ENCODE results near the gene ADD2.

The ADD2 gene

DNA sequence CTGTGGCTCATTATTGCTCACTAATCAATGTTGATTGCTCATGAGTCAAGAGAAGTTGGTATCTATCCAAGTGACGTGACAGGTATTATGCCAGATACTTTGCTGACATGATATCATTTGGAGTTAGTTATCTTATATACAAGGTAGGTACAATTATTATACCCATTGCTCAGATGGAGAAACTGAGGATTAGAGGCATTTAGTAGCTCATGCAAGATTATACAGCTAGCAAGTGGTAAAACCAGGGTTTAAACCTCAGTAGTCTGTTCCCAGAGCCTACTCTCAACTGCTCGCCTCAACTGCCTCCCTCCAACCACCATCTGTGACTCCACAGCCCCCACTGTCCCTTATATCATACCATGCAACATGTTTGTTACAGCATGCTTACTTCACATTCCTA is 16.3 kb upstream of the ADD2 start:
- H4K91ac ChIP-seq (ENCODE audit: low read depth, low read length, poor library complexity): no peak overlapping the region
- no peak overlapping the region for H2BK15ac ChIP-seq (ENCODE audit: low read length)
- H3K4me2 ChIP-seq (ENCODE audit: insufficient read depth, low read length, poor library complexity, severe bottlenecking): no peak overlapping the region
- H3K18ac ChIP-seq (ENCODE audit: low read length): no peak overlapping the region
- no peak overlapping the region for H3K27ac ChIP-seq (replicated peaks; ENCODE audit: low read length)
- peaks cover 0 to 48% (median 11%) of the 10 kb centered on the region in 3 experiments for H3K27me3 ChIP-seq (ENCODE audit: control insufficient read depth in 3 of 3, insufficient read depth in 3 of 3, low read depth in 1 of 3, low read length in 3 of 3)
- no peak overlapping the region for H2BK120ac ChIP-seq (ENCODE audit: low read depth, low read length)
- H3K9ac ChIP-seq (ENCODE audit: low read depth, low read length, poor library complexity): no peak overlapping the region
- H3K4ac ChIP-seq (ENCODE audit: low read length): no peak overlapping the region
- peaks cover 0 to 2% of the 10 kb centered on the region in 2 donors for H3K4me1 ChIP-seq (ENCODE audit: control insufficient read depth in 2 of 2, insufficient read depth in 1 of 2, low read depth in 1 of 2, low read length in 2 of 2)
- no peaks in the 10 kb centered on the region for H3K9me3 ChIP-seq (replicated peaks in 1 of 2; ENCODE audit: control insufficient read depth in 2 of 2, insufficient read depth in 1 of 2, low read depth in 1 of 2, low read length in 2 of 2)
- H3K79me1 ChIP-seq (ENCODE audit: low read depth, low read length): no peaks in the 10 kb centered on the region
- no peak overlapping the region for H3K23ac ChIP-seq (ENCODE audit: low read depth, low read length, poor library complexity)
- no peaks in the 10 kb centered on the region for H3K36me3 ChIP-seq (replicated peaks in 1 of 2; ENCODE audit: control insufficient read depth in 2 of 2, insufficient read depth in 2 of 2, low read length in 2 of 2)
- H2BK5ac ChIP-seq (ENCODE audit: low read length): no peak overlapping the region
- no CpG with 5 or more reads among the region's 2 CpGs for WGBS, 2 donors (ENCODE audit: extremely low coverage in 2 of 2, insufficient read length in 2 of 2, insufficient replicate concordance in 1 of 2)
- no peak overlapping the region for H4K8ac ChIP-seq (ENCODE audit: low read depth, low read length)
- H3K4me3 ChIP-seq (ENCODE audit: low read length in 2 of 2): no peak overlapping the region
- H3K14ac ChIP-seq (ENCODE audit: low read length): no peak overlapping the region
- H2BK12ac ChIP-seq (ENCODE audit: low read length): no peak overlapping the region
- DNase-seq (ENCODE audit: low spot score): no peak
- H2AK5ac ChIP-seq (ENCODE audit: low read depth, low read length): no peak overlapping the region
- H2AFZ ChIP-seq (ENCODE audit: low read length): no peak overlapping the region

DNA sequence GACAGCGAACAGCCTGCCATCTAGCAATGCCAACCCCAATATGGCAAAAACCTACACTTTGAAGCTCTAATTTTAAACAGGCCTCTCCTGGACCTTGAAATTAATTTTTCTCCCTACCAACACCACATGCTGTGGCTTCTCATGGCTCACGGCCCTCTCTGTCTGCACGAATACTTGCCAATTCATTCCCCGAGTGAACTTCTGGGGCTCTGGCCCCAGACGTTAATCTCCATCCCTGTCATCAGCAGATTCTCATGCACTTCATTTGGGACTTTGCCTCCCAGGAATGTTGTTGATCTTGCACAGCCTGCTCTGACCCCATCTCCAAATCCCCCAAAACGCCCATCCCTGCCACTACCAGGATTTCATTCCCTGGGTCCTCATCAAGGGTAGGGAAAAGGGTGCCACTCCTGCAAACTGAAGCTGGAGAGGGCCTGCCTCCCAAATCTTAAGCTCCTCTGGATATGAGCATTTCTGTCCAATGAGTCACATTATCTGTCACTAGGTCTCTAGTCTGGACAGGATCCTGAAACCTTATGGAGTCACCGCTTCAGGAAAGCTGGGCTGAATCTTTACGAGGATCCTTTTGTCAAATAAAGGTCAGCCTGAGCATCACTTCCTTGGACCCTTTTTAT is 12.0 kb upstream of the ADD2 start:
- Histone ChIP-seq H3K9ac (ENCODE audit: low read depth, low read length, poor library complexity) (no peak overlapping the region), H3K36me3 (replicated peaks in 1 of 2; ENCODE audit: control insufficient read depth in 2 of 2, insufficient read depth in 2 of 2, low read length in 2 of 2) (no peaks in the 10 kb centered on the region), H3K14ac (ENCODE audit: low read length) (no peak overlapping the region), H2BK12ac (ENCODE audit: low read length) (no peak overlapping the region), H3K4me1 (ENCODE audit: control insufficient read depth in 2 of 2, insufficient read depth in 1 of 2, low read depth in 1 of 2, low read length in 2 of 2) (peaks cover 0 to 2% of the 10 kb centered on the region in 2 donors), H3K4ac (ENCODE audit: low read length) (no peak overlapping the region), H3K18ac (ENCODE audit: low read length) (no peak overlapping the region), H2AFZ (ENCODE audit: low read length) (no peak overlapping the region), H2BK5ac (ENCODE audit: low read length) (no peak overlapping the region), H2BK120ac (ENCODE audit: low read depth, low read length) (no peak overlapping the region), H3K9me3 (replicated peaks in 1 of 2; ENCODE audit: control insufficient read depth in 2 of 2, insufficient read depth in 1 of 2, low read depth in 1 of 2, low read length in 2 of 2) (no peaks in the 10 kb centered on the region), H3K23ac (ENCODE audit: low read depth, low read length, poor library complexity) (no peak overlapping the region), H2BK15ac (ENCODE audit: low read length) (no peak overlapping the region), H3K27ac (replicated peaks; ENCODE audit: low read length) (no peak overlapping the region), H4K8ac (ENCODE audit: low read depth, low read length) (no peak overlapping the region), H3K4me2 (ENCODE audit: insufficient read depth, low read length, poor library complexity, severe bottlenecking) (no peak overlapping the region), H3K79me1 (ENCODE audit: low read depth, low read length) (no peaks in the 10 kb centered on the region), H3K27me3 (ENCODE audit: control insufficient read depth in 3 of 3, insufficient read depth in 3 of 3, low read depth in 1 of 3, low read length in 3 of 3) (peaks cover 0 to 47% (median 0%) of the 10 kb centered on the region in 3 experiments), H2AK5ac (ENCODE audit: low read depth, low read length) (no peak overlapping the region), H3K4me3 (ENCODE audit: low read length in 2 of 2) (no peak overlapping the region), H4K91ac (ENCODE audit: low read depth, low read length, poor library complexity) (no peak overlapping the region)
- DNase-seq (ENCODE audit: low spot score): no peak
- WGBS, 2 donors (ENCODE audit: extremely low coverage in 2 of 2, insufficient read length in 2 of 2, insufficient replicate concordance in 1 of 2): no CpG with 5 or more reads among the region's 8 CpGs

DNA sequence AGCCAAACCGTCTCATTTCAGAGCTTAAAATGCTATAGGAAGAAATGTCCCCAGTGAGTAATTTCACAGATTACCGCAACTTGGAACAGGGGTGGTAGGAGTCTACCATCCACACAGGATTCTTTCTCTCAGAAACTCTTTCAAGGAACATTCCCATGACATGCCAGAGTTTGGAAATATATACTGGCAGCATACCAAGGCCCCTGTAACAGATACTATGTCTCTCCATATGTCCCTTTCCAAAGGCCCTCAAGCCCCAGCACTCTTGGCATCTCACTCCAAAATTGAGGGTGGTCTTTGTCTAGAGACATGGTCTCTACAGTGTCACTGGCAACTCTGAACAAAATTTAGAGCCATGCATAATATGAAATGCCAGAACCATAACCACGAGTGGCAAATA is 11.5 kb upstream of the ADD2 start:
- DNase-seq (ENCODE audit: low spot score): no peak
- Histone ChIP-seq H2BK120ac (ENCODE audit: low read depth, low read length) (no peak overlapping the region), H4K8ac (ENCODE audit: low read depth, low read length) (no peak overlapping the region), H4K91ac (ENCODE audit: low read depth, low read length, poor library complexity) (no peak overlapping the region), H3K9me3 (replicated peaks in 1 of 2; ENCODE audit: control insufficient read depth in 2 of 2, insufficient read depth in 1 of 2, low read depth in 1 of 2, low read length in 2 of 2) (no peaks in the 10 kb centered on the region), H3K4me2 (ENCODE audit: insufficient read depth, low read length, poor library complexity, severe bottlenecking) (no peak overlapping the region), H3K4me1 (ENCODE audit: control insufficient read depth in 2 of 2, insufficient read depth in 1 of 2, low read depth in 1 of 2, low read length in 2 of 2) (peaks cover 0 to 2% of the 10 kb centered on the region in 2 donors), H3K79me1 (ENCODE audit: low read depth, low read length) (no peaks in the 10 kb centered on the region), H2BK15ac (ENCODE audit: low read length) (no peak overlapping the region), H3K27ac (replicated peaks; ENCODE audit: low read length) (no peak overlapping the region), H2BK12ac (ENCODE audit: low read length) (no peak overlapping the region), H3K4me3 (ENCODE audit: low read length in 2 of 2) (no peak overlapping the region), H3K27me3 (ENCODE audit: control insufficient read depth in 3 of 3, insufficient read depth in 3 of 3, low read depth in 1 of 3, low read length in 3 of 3) (peaks cover 0 to 50% (median 0%) of the 10 kb centered on the region in 3 experiments), H3K4ac (ENCODE audit: low read length) (no peak overlapping the region), H2AK5ac (ENCODE audit: low read depth, low read length) (no peak overlapping the region), H3K18ac (ENCODE audit: low read length) (no peak overlapping the region), H3K14ac (ENCODE audit: low read length) (no peak overlapping the region), H2AFZ (ENCODE audit: low read length) (no peak overlapping the region), H3K36me3 (replicated peaks in 1 of 2; ENCODE audit: control insufficient read depth in 2 of 2, insufficient read depth in 2 of 2, low read length in 2 of 2) (no peaks in the 10 kb centered on the region), H3K9ac (ENCODE audit: low read depth, low read length, poor library complexity) (no peak overlapping the region), H3K23ac (ENCODE audit: low read depth, low read length, poor library complexity) (no peak overlapping the region), H2BK5ac (ENCODE audit: low read length) (no peak overlapping the region)
- no CpG with 5 or more reads among the region's 3 CpGs for WGBS, 2 donors (ENCODE audit: extremely low coverage in 2 of 2, insufficient read length in 2 of 2, insufficient replicate concordance in 1 of 2)

DNA sequence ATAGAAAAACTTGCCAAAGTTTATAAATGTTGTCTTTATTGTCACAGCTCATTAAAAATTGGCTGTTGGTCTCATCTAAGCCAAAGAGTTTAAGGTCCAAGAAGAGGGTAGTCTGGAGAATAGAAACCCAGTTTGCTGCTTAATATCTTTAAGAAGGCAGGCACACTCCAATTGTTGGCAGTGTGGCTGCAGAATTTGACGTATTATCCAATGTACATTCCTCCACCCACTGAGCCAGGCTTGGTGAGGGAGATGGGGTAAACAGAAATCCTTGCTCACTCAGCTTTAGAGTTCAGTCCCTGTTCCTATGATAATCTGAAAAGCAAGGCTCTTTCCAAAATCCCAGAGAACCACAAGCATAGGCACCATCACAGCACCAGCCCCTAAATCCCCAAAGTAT is 10.7 kb upstream of the ADD2 start:
- Histone ChIP-seq H3K27me3 (ENCODE audit: control insufficient read depth in 3 of 3, insufficient read depth in 3 of 3, low read depth in 1 of 3, low read length in 3 of 3) (peaks cover 0 to 57% (median 0%) of the 10 kb centered on the region in 3 experiments), H4K8ac (ENCODE audit: low read depth, low read length) (no peak overlapping the region), H3K4me2 (ENCODE audit: insufficient read depth, low read length, poor library complexity, severe bottlenecking) (no peak overlapping the region), H2BK15ac (ENCODE audit: low read length) (no peak overlapping the region), H2BK12ac (ENCODE audit: low read length) (no peak overlapping the region), H3K14ac (ENCODE audit: low read length) (no peak overlapping the region), H3K9ac (ENCODE audit: low read depth, low read length, poor library complexity) (no peak overlapping the region), H3K4me1 (ENCODE audit: control insufficient read depth in 2 of 2, insufficient read depth in 1 of 2, low read depth in 1 of 2, low read length in 2 of 2) (peaks cover 0 to 2% of the 10 kb centered on the region in 2 donors), H3K79me1 (ENCODE audit: low read depth, low read length) (no peaks in the 10 kb centered on the region), H4K91ac (ENCODE audit: low read depth, low read length, poor library complexity) (no peak overlapping the region), H3K4me3 (ENCODE audit: low read length in 2 of 2) (no peak overlapping the region), H2AK5ac (ENCODE audit: low read depth, low read length) (no peak overlapping the region), H2BK5ac (ENCODE audit: low read length) (no peak overlapping the region), H3K18ac (ENCODE audit: low read length) (no peak overlapping the region), H3K4ac (ENCODE audit: low read length) (no peak overlapping the region), H2BK120ac (ENCODE audit: low read depth, low read length) (no peak overlapping the region), H3K36me3 (replicated peaks in 1 of 2; ENCODE audit: control insufficient read depth in 2 of 2, insufficient read depth in 2 of 2, low read length in 2 of 2) (no peaks in the 10 kb centered on the region), H3K23ac (ENCODE audit: low read depth, low read length, poor library complexity) (no peak overlapping the region), H2AFZ (ENCODE audit: low read length) (no peak overlapping the region), H3K9me3 (replicated peaks in 1 of 2; ENCODE audit: control insufficient read depth in 2 of 2, insufficient read depth in 1 of 2, low read depth in 1 of 2, low read length in 2 of 2) (no peaks in the 10 kb centered on the region), H3K27ac (replicated peaks; ENCODE audit: low read length) (no peak overlapping the region)
- DNase-seq (ENCODE audit: low spot score): no peak
- WGBS, 2 donors (ENCODE audit: extremely low coverage in 2 of 2, insufficient read length in 2 of 2, insufficient replicate concordance in 1 of 2): no CpG with 5 or more reads among the region's 1 CpG

All from neuronal stem cell (in vitro differentiated cells).